ENCODE data around the gene CRISPLD2.

Gene CRISPLD2

DNA sequence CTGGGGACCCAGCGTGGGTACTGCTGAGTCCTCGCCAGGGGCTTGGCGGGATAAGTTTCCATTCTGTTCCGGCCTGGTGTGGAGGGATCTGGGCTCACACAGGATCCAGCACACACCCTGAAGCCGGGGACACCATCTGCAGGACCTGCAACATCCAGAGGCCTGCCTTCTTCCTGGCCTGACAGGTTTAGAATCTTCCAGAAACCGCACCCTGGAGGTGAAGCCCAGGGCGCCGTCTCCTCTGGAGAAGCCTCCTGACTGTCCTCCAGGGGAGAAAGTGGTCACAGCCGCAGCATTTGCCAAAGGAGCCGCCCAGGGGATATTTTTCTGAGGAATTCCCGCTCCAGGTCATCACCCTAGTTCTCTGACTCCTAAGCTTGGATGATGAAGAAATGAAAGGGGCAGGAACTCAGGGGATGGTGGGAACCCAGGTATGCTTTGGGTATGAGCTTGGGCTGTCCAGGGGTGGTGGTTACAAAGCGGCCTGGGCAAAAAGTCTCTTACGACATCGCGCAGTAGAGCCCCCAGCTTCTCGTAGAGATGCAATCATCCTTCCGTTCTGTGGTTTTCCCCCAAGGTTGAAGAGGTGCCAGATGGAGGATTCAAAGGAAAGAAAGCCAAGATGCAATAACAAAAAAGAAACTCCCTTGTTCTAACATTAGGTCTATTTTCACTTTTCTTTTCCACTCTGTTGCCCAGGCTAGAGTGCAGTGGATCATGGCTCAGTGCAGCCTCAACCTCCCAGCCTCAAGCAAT, 9.1 kb upstream of the CRISPLD2 start:
- no peak overlapping the region for H3K4me3 ChIP-seq (ENCODE audit: low read depth, low read length)
- TF ChIP-seq, protein P1, sequence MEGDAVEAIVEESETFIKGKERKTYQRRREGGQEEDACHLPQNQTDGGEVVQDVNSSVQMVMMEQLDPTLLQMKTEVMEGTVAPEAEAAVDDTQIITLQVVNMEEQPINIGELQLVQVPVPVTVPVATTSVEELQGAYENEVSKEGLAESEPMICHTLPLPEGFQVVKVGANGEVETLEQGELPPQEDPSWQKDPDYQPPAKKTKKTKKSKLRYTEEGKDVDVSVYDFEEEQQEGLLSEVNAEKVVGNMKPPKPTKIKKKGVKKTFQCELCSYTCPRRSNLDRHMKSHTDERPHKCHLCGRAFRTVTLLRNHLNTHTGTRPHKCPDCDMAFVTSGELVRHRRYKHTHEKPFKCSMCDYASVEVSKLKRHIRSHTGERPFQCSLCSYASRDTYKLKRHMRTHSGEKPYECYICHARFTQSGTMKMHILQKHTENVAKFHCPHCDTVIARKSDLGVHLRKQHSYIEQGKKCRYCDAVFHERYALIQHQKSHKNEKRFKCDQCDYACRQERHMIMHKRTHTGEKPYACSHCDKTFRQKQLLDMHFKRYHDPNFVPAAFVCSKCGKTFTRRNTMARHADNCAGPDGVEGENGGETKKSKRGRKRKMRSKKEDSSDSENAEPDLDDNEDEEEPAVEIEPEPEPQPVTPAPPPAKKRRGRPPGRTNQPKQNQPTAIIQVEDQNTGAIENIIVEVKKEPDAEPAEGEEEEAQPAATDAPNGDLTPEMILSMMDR (IDR thresholded peaks at IDR 0.05; ENCODE audit: low read depth, low read length), result no peak

DNA sequence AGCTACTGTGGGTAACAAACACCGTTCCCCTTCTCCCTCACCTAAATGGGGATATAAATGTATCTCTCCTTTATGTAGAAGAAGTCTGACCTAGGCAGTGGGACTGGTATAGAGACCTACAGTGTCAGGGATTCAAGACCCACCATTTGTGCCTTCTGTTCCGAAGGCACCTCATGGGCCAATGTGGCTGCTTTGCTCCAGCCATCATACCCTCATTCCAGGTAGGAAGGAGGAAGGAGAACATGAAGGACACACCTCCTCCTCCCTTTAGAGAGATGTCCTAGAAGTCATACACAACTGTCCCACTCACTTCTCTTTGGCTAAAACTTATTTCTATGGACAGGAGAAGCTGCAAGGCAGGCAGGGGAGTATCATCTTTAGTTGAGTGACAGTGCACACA, 8.3 kb upstream of the CRISPLD2 start:
- H3K4me3 ChIP-seq (ENCODE audit: low read depth, low read length), result no peak overlapping the region
- TF ChIP-seq, protein P1 (IDR thresholded peaks at IDR 0.05; ENCODE audit: low read depth, low read length), result no peak

DNA sequence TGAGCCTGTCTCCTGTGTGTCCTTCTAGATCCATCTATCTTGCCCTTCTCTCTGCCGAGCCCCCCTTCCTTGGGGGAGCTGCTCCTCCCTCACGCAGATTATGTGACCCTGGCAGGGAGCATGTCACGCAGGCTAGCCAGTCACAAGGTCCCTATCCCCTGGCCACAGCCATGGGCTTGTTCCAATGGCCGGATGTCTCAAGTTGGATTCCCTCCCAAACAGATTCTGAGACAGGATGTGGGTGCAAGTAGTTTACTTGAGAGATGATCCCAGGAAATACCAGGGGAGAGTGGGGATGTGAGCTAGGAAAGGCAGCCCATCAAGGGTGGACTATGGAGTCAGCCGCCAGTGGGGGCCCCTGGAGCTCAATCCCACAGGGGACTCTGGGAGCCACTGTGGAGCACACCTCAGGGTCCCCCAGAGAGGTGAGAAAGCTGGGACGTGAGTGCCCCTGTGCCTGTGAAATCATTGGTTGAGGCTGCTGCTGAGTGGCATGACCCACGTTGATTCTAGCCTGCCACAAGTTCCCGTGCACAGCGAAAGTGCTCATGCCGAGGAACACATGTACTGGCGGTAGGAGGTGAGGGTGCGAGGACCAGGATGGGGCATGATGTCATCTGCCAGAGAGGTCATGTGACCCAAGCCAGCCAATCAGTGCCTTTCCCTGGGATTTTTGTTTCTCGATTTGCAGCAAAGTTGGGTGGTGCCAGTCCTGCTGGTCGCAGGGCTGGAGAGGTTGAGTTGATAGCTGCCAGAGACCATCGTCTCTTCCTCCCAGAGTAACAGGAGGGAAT, 6.4 kb upstream of the CRISPLD2 start:
- TF ChIP-seq, protein P1 (IDR thresholded peaks at IDR 0.05; ENCODE audit: low read depth, low read length), result no peak
- H3K4me3 ChIP-seq (ENCODE audit: low read depth, low read length), result no peak overlapping the region

DNA sequence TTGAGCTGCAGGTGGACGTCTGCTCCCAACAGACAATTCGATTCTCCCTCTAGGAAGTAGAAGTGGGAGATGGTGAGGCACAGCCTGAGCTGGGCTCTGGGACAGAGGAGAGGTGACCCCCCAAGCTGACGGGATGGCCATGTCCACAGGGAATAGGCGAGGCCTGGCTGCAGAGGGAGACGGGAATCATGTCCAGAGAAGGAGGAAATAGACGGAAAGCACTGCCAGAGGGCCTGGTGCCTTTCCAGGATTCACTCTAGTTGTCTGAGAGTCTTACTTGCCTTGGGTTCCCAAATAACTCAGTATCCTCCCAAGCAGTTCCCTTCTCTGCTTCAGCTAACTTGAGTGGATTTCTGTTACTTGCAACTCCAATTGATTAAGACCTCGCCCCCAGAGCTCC, 4.3 kb upstream of the CRISPLD2 start:
- no peak overlapping the region for H3K4me3 ChIP-seq (ENCODE audit: low read depth, low read length)
- TF ChIP-seq, protein P1 (IDR thresholded peaks at IDR 0.05; ENCODE audit: low read depth, low read length), result no peak

DNA sequence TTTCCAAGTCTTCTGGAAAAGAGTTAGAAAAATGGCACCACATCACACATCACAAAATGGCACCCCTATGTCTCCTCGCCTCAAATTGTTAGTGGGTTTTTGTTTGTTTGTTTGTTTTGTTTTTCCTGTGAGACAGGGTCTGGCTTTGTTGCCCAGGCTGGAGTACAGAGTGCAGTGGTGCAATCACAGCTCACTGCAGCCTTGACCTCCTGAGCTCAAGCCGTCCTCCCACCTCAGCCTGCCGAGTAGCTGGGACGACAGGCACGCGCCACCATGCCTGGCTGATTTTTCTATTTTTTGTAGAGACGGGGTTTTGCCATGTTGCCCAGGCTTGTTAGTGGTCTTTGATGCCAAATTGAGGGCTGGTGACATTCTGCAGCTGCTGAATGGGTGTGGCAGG, 3.8 kb upstream of the CRISPLD2 start:
- TF ChIP-seq, protein P1 (IDR thresholded peaks at IDR 0.05; ENCODE audit: low read depth, low read length), result no peak

DNA sequence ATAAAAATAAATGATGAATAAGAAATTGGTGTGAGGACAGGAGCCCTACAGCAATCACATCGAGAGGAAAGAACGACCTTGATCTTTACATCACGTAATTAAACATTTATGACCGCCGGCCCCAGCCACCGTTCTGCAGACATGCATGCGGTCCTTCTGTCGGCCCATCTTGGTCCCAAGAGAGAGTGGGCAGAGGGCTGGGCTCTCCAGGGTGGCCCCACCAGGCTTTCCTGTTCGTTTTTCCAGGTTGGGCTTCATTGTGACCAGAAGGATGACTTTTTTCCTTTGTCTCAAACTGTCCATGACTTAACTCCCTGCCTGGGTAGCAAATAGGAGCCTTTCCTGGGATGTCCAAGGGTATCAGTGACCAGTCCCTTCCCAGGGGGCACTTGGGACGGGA, 3.3 kb upstream of the CRISPLD2 start:
- TF ChIP-seq, protein P1 (IDR thresholded peaks at IDR 0.05; ENCODE audit: low read depth, low read length), result no peak
- H3K4me3 ChIP-seq (ENCODE audit: low read depth, low read length), result no peak overlapping the region

More for the DNA sequence above, 3.8 kb upstream of the CRISPLD2 start:
- no peak overlapping the region for H3K4me3 ChIP-seq (ENCODE audit: low read depth, low read length)

DNA sequence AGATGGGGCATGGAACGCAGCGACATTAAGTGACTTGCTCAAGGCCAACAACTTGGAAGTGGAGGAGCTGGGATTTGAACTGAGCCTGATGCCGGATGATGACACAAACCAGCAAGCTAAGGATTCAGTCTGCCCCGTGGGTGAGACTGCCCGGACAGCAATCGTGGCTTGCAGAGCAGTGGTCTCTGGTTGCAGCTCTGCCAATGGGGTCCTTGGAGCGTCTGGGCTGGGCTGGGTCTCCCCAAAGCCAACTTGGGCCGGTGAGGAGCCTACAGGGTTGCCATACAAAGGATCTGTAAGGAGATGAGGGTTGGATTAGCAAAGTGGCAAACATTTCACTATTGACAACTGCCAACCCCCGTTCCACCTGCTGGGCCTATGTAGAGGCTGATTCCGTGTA, 2.6 kb upstream of the CRISPLD2 start:
- TF ChIP-seq, protein P1 (IDR thresholded peaks at IDR 0.05; ENCODE audit: low read depth, low read length), result no peak
- no peak overlapping the region for H3K4me3 ChIP-seq (ENCODE audit: low read depth, low read length)

Data from WI38 (cell line).